GM21381 (cell line): ENCODE data around the gene WDFY4.

Experiments
- ATAC-seq: cut with Tn5 transposase; IDR thresholded peaks from one replicate; pipeline ENCODE4 v1.9.1; 2021; ENCODE audit warnings: mild to moderate bottlenecking, moderate library complexity; ENCODE audit not compliant: unreplicated experiment

The WDFY4 gene

DNA sequence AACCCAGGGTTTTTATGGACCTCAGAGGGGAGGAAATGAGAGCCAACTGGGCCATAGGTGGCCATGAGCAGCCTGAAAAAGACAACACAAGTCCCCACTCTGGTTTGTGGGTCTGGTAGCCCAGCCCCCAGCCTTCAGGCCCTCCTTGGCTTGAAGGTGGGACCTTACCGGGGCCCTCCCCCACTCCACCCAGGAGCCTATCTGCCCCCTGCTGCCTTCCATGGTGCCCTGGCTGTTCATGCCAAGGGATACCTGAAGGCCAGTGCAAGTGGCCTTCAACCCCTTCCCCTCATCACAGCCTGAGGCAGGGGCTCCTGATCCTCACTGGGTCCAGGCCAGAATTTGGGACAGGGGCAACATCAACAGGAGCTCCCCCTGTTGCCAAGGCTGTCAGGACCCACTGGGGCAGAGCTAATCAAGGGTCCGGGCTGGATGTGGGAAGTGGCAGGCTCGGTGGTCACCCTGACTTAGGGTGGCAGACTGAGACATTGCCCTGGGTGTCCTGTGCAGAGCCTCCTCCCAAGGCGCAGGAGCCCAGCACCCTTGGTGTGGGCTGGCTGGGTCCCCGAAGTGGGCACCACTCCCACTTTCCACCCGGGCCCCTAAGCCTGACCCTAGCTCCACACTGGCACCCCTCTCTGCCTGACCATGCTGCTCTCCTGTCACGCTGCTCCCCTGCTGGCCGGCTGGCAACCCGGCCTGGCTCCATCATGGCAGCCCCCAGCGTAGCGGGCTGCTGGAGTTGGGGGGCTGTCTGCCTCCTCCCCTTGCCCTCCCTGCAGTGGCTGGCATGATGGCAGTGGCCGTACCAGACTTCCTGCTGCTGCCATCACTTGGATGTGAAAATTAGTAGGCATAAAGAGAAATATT lies 6.4 kb downstream of the WDFY4 start:
- no peak for ATAC-seq

DNA sequence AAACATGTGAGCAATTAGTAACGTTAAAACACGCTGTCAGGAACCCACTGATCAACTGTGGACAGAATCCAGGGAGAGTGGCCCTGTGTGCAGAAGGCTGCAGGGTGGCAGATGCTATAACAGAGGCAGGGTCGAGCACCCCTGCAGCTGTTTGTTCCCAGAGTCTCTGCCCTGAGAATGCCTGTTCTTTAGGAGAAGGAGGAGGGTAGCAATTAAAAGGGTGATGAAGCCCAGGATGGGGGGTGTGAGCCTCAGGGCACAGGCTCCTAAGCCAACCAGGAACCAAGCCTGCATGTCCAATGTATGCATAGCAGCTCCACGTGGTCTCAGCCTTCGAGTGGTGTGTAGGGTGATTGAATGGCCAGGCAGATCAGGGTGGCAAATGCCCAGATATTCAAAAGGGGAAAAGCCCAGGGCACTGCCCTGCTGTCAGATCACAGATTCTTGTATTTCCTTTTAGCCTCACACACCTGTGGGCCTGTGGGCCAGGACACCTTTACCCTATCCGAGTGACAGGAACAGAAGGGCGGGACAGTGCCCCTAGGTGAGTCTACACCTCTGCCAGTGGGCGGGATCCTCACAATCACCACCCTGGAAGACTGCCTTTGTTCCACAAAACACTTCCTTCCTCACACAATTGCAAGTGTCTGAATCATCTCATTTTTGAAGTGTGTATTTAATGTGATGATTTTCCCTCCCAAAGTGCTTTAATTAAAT lies 7.3 kb downstream of the WDFY4 start:
- no peak for ATAC-seq

- ATAC-seq, result no peak
Measured at GRCh38 chr10:48692748-48693147, 8.1 kb downstream of the WDFY4 start.

DNA sequence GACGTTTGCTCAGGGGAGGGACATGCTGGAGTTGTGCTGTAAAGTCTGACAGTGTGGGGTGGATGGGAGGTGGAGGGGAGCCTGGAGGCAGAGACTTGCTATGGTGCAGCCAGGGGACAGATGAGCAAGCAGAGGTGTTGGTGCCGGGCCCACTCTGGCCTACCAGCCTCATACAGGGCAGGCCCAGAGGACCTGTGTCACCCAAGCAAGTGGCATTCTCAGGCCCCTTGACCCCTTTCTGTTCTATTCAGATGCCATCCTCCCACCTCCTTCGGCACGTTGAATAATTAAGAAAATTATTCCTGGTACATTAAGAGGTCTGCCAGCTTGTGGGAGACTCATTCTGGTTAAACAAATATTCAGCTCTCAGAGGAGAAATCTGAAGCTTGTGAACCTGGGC lies 8.5 kb downstream of the WDFY4 start:
- ATAC-seq, result no peak

DNA sequence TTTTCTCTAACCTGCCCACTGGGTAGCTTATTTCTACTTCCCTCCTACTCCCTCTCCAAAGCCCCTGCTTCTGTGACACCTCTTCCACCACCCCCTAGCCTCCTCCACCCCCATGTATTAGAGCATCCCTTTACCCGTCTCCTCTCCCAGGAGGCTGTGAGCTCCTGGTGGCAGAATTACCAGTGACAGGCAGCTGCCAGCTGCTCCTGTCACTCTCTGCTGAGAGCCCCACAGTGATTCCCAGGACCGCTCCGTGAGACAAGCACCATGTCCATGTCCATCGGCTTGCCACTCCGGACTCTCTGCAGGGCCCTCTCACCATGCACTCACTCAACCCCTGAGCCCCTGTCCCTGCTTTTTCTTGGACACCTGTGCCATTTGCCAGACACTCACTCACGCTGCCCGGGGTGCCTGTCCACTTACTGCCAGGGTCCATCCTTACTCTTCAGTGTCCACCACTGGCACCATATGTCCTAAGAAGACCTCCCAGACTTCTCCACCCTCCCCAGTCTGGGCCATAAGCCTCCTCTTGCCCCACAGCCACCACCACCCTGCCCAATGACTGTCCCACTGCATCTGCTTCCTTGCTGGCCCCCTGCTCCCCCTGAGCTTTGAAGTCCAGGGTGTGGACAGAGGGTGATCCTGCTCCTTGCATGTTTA lies 9.8 kb downstream of the WDFY4 start:
- ATAC-seq, result no peak

DNA sequence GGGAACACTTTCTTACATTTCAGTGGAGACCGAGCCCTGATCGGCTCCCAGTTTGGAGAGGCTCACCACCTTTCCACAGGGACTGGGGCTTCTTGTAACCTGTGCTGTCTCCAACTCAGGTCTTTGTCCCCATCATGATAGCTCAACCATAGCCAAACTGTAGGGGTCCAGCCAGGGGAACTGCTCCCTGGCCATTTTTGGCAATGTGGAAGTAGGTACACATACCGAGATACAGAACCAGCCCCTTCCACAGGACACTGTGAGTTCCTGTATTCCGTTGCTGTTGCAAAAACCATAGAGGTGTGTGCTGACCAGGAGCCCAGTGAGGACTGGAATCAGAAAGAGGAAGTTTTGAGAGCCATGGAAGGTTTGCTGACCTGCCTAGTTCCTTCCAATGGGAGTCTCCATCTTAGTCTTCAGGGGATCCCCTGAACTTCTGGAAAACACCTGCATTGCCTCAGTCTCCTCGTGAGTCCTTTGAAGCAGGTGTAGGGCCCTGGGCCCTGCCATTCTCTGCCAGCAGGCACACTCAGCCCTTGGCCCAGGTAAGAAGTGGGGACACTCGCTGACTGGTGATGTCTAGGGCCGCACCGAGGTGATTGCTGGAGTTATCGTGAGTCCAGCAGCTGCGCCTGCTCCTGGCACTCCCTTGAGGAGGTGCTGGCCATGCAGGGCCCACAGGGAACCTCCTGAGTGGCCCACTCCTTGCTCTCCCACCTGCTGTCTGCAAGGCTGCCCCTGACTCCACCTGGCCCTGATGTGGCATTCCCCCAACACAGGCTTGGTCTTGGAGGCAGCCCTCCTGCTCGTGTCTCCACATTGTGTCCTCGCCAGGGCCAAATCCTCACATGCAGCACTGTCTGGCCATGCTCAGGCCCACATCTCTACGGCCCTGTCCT lies 11.2 kb downstream of the WDFY4 start:
- no peak for ATAC-seq

GRCh38 chr10:48696535-48696873 lies 11.8 kb downstream of the WDFY4 start:
- ATAC-seq, result no peak

DNA sequence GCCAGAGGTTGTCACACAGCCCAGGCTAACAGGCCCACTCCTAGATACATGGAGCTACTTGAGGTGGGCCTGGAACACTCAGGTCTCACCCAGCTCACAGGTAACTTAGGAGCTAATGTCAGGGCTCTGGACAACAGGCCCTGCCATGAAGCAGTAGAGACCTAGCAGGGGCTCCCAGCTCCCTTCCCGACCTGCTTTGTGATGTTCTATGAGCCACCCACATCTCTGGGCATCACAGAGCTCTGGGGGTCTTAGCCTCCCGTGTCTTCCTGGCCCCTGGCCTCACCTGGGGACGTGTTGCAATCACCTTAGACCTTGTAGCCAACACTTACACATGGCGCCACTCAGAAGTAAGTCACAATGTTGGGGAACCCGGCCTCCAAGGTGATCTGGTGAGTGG lies 12.4 kb downstream of the WDFY4 start:
- ATAC-seq, result no peak

DNA sequence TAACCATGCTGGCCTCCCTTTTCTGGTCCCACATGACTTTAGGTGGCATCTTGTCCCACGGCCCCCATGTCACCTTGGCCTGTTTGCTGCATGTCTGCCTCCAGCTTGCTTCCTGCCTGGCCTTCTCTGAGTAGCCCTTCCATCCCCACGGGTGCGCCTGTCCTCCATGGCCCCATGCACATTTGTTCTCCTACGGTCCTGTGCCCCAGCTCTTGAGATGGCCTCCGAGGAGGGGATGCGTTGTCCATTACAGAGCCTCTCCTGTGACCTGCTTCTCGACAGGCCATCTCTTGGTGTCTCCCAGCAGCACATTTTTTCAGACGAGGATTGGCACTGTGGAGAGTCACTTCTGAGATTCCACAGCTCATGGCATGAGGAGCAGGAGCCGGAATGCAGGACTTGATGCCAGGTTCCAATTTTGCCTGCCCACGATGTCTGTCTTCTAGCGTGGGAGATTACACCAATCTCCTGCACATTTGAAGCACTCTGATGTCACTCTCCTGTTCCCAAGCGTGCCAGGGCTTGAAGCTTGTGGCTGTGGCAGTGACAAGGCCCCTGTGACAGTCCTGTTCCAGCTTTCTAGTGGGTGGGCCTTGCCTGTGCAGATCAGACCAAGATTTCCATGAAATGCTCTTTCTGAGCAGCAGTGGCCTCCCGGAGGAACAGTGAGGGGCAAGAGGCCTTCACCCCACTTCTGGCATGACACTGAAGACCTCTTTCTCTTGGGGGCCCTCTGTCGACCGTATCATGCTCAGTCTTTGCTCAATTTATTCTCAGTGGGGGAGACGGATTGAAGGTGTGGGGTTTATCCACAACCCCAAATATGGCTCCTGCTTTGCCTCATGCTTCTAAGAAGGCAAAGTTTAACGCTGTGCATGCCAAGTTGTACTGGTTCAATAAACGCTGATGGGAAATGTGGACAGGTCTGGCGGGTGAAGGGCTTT lies 13.4 kb downstream of the WDFY4 start:
- ATAC-seq, result no peak

DNA sequence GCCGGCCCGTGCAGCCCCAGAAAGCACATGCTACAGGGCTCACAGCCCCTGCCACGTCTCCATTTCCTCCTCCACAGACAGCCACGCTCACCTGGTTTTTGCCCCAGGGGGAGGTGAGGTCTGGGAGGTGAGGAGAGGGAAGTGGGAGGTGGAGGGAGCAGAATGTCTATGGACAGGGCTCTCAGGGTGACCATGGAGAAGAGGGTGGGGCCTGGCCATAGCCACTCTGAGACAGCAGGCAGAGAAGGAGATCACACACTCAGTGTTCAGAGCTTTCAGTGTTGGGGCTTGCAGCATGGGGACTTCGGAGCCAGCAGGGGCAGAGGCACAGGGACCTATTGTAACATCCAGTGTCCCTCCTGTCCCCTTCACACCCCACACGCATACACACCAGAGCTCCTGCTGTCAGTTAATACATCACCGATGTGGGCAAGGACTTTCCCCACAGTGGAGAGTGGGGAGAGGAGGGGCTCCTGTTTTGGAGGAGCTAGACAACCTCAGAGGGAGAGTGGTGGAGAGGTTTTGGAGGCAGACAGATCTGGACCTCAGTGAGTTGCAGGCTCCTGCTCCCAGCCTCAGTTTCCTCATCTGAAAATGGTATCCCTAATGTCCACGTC lies 14.4 kb downstream of the WDFY4 start:
- no peak for ATAC-seq

DNA sequence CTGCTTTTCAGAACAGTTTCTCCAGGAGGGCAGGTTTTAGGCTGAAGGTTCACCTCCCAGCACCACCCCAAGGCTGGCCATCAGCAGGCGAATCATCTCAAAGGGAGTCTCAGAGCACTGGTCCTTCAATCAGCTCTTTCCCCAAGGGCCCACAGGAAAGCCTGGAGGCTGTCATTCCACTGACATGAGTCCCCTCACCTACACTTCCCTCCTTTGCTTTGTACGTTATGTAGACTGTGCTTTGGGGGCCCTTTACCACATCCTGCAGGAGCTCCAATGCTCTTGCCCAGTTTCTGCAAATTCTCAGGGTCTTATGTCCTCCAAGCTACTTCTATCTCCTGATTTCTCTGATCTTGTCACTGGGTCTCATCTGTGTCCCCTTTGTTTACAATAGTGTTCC lies 15.4 kb downstream of the WDFY4 start:
- no peak for ATAC-seq

DNA sequence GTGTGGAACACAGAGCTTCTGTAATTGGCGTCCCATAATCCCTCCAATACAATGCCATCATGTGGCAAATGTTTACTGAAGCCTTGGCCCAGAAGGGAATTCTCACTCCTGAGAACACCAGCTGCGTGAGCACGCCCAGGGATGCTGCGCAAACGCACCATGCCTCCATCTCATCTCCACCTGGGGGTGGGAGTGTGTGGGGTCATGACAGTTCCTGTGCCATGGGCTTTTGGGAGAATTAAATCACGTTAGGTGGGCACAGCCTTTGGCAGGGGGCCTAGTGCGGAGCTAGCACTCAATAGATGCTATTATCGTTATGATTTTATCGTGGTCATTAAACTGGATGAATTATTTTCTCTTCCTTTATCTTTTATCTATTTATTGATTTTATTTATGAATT lies 15.8 kb downstream of the WDFY4 start:
- ATAC-seq, result no peak

DNA sequence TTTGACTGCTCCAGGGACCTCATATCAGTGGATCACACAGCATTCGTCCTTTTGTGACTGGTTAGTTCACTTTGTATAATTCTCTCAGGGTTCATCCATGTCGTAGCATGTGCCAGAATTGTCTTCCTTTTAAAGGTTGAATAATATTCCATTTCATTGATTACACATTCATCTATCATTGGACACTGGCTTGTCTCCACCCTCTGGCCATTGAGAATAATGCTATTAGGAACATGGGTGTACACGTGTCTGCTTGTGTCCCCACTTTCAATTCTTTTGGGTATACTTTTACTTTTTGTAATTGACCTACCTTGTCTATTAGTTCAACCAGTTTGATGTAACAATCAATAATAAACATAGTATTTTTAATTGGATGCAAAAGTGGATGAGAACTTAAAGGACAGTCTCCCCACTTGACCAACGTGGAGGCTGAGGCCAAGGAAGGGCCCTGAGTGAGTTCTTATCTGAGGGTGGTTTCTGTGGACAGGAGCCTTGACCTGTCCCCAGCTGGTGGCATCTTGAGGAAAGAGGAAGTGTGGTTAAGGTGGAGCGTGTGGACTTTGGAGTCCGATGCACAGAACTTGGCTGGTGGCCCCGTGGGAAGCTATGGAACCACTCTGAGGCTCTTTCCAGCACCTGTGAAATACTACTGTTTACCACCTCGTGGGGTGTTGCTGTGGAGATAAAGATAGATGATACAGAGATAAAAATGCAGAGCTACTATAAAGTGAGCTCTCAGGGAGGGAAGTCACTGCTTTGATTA lies 16.6 kb downstream of the WDFY4 start:
- no peak for ATAC-seq

DNA sequence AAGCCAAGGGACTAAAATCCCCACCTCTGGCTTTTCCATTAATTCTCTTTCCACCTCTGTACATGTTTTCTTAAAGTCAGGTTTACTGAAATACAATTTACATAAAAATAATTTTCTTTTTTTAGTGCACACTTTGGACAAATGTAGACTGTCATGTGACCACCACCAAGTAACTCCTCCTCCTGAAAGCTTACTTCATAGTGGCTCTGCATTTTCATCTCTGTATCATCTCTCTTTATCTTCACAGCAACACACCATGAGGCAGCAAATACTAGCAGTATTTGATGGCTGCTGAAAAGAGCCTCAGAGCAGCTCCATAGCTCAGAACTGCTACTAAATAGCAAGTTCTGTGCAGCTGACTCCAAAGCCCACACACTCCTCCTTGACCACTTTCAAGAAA lies 17.3 kb downstream of the WDFY4 start:
- ATAC-seq, result no peak

- ATAC-seq, result no peak
Measured at GRCh38 chr10:48703531-48704122, 19.0 kb downstream of the WDFY4 start.

- ATAC-seq, result no peak
Measured at GRCh38 chr10:48704156-48704555, 19.5 kb downstream of the WDFY4 start.

DNA sequence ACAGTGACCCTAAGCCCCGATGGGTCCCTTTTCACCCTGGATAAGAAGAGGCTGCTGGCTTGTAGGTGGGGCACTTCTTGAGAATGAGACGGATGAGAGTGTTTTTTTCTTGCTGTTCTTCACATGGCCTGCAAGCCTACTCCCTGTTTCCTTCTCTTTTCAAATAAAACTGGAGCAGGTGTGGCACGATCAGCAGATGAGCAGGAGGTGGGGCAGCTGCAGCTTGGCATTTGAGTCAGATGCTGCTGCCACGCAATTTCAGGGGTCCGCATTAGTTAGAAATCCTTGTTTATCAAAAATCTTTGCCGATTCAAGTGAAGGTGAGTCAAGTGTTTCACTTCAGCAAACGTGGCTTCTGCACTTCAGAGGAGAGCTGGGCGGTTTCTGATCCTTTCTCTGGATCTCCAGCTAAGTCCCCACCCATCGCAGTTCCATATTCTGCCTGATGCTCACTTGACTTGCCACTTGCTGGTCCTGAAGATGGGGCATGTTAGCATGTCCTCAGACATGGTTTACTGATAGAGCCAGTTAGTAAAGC lies 20.8 kb downstream of the WDFY4 start:
- no peak for ATAC-seq

- no peak for ATAC-seq
Measured at GRCh38 chr10:48707472-48707871, 22.8 kb downstream of the WDFY4 start.
